Mammary epithelial cell (primary cell): ENCODE data around the gene RAB43.

Source experiments
- CTCF ChIP-seq, 2 donors: IDR thresholded peaks in 1 of 2; conservative IDR thresholded peaks in 1 of 2; 2 replicates each; pipeline ENCODE4 v1.5.1; 2011 to 2012; ENCODE audit warnings: inconsistent platforms in 2 of 2, low read length in 2 of 2, mild to moderate bottlenecking in 2 of 2, control low read depth in 1 of 2, low read depth in 1 of 2; ENCODE audit not compliant: insufficient read depth in 1 of 2; ENCODE audit errors: extremely low read depth in 1 of 2
- EZH2 ChIP-seq: IDR thresholded peaks from 2 replicates; pipeline ENCODE4 v1.6.1; 2012; ENCODE audit warnings: low read length, inconsistent platforms, borderline replicate concordance

GRCh38 chr3:129046037-129046731 lies 75.4 kb downstream of the RAB43 start:
- TF ChIP-seq CTCF (conservative IDR thresholded peaks at IDR 0.05 in 1 of 2, IDR thresholded peaks at IDR 0.05 in 1 of 2; ENCODE audit: extremely low read depth in 1 of 2, insufficient read depth in 1 of 2, low read depth in 1 of 2, low read length in 2 of 2) (no peak), EZH2 (no peak)
